Measurements from ENCODE around the gene FARS2. TPM values are rescaled to one million over a fixed set of nuclear protein-coding genes. Genes with fewer than 3 reads are reported as not detected.

FARS2 gene
- total and polyA plus RNA-seq, 2 experiments from 2014 or later, result 9.9 to 15.4 TPM

DNA sequence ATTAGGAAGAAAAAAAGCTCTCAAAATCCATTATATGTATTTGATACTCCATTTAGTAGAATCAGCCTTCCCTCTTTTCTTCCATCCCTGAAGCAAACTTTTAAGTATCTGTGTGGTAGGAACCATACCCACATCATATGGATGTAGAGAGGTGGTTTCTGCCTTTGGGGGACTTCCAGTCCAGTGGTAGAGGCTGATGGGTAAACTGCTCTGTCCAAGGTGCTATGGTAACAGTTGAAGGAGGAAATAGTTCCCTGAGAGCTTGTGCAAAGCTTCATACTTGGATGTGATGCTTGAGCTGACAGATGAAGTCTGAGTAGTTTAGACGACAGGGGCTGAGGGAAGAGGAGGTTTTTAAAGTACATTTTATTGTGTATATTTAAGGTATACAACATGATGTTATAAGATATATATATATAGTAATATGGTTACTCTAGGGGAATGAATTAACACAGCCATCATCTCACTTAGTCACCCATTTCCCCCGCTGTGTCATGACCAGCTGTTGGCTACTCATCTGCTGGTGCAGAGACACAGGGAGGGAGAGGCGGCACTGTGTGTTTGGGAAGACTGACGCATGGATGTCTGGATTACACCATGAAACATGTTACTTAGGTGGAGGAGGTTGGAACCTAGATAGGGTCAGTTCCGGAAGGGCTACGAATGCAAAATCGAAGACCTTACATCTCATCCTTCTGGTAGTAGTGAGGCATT is 185.2 kb downstream of the FARS2 start:
- Histone ChIP-seq H3K4me1 (ENCODE audit: insufficient read depth) (peaks cover 4% of the 10 kb centered on the region), H2AFZ (no peak overlapping the region), H3K79me2 (no peaks in the 10 kb centered on the region), H3K27me3 (no peaks in the 10 kb centered on the region), H3K4me2 (no peak overlapping the region), H3K9me2 (replicated peaks; ENCODE audit: insufficient read depth) (no peaks in the 10 kb centered on the region), H3K36me3 (replicated peaks; ENCODE audit: insufficient read depth, low read depth) (no peaks in the 10 kb centered on the region), H3K9me3 (ENCODE audit: low read depth) (no peaks in the 10 kb centered on the region), H3K4me3 (no peak overlapping the region), H4K20me1 (ENCODE audit: insufficient read depth, poor library complexity, severe bottlenecking) (no peaks in the 10 kb centered on the region), H3K27ac (no peak overlapping the region)
- 95% methylated on average over 7 of the region's 7 CpGs for WGBS (ENCODE audit: low lambda C conversion rate, missing lambda C conversion rate)
- DNase-seq (ENCODE audit: low spot score), result no peak
- TF ChIP-seq EZH2phosphoT487 (IDR thresholded peaks at IDR 0.05; ENCODE audit: low read depth, severe bottlenecking, unreplicated experiment) (no peak), EZH2 (IDR thresholded peaks at IDR 0.05; ENCODE audit: borderline replicate concordance) (no peak), CTCF (IDR thresholded peaks at IDR 0.05; ENCODE audit: poor library complexity) (no peak)

DNA sequence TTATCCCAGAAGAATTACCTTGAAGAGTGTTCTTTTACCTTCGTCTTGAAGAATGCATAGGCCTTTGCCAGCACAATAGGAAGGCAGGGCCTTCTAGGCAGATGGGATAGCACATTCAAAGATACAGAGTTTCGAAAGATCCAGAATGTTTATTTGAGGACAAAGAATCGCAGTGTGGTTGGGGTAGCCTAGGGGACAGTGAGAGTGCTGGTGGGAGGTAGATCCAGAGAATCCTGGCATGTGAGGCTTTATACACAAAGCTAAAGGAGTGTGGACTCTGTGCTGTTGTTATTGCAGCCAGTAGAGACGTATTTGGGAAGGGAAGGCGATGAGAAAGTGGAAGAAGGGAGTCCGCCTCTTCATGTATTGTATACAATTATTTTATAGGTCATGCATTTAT is 186.6 kb downstream of the FARS2 start:
- Histone ChIP-seq H2AFZ (no peak overlapping the region), H3K4me1 (ENCODE audit: insufficient read depth) (peaks cover 4% of the 10 kb centered on the region), H3K36me3 (replicated peaks; ENCODE audit: insufficient read depth, low read depth) (no peaks in the 10 kb centered on the region), H3K4me3 (no peak overlapping the region), H3K79me2 (no peaks in the 10 kb centered on the region), H4K20me1 (ENCODE audit: insufficient read depth, poor library complexity, severe bottlenecking) (no peaks in the 10 kb centered on the region), H3K9me3 (ENCODE audit: low read depth) (no peaks in the 10 kb centered on the region), H3K27ac (no peak overlapping the region), H3K9me2 (replicated peaks; ENCODE audit: insufficient read depth) (no peaks in the 10 kb centered on the region), H3K27me3 (no peaks in the 10 kb centered on the region), H3K4me2 (no peak overlapping the region)
- 91% methylated on average over 6 of the region's 6 CpGs for WGBS (ENCODE audit: low lambda C conversion rate, missing lambda C conversion rate)
- TF ChIP-seq CTCF (IDR thresholded peaks at IDR 0.05; ENCODE audit: poor library complexity) (no peak), EZH2phosphoT487 (IDR thresholded peaks at IDR 0.05; ENCODE audit: low read depth, severe bottlenecking, unreplicated experiment) (no peak), EZH2 (IDR thresholded peaks at IDR 0.05; ENCODE audit: borderline replicate concordance) (no peak)
- DNase-seq (ENCODE audit: low spot score), result no peak

- no peaks in the 10 kb centered on the region for H3K9me2 ChIP-seq (replicated peaks; ENCODE audit: insufficient read depth)
- H3K27me3 ChIP-seq, result no peaks in the 10 kb centered on the region
- no peaks in the 10 kb centered on the region for H3K4me1 ChIP-seq (ENCODE audit: insufficient read depth)
- H3K27ac ChIP-seq, result no peak overlapping the region
- DNase-seq (ENCODE audit: low spot score), result no peak
- WGBS (ENCODE audit: low lambda C conversion rate, missing lambda C conversion rate), result 98% methylated on average over 3 of the region's 3 CpGs
- no peak overlapping the region for H3K4me2 ChIP-seq
- no peaks in the 10 kb centered on the region for H4K20me1 ChIP-seq (ENCODE audit: insufficient read depth, poor library complexity, severe bottlenecking)
- H3K4me3 ChIP-seq, result no peak overlapping the region
- H3K79me2 ChIP-seq, result no peaks in the 10 kb centered on the region
- no peaks in the 10 kb centered on the region for H3K9me3 ChIP-seq (ENCODE audit: low read depth)
- H2AFZ ChIP-seq, result no peak overlapping the region
- no peaks in the 10 kb centered on the region for H3K36me3 ChIP-seq (replicated peaks; ENCODE audit: insufficient read depth, low read depth)
- TF ChIP-seq EZH2phosphoT487 (IDR thresholded peaks at IDR 0.05; ENCODE audit: low read depth, severe bottlenecking, unreplicated experiment) (no peak), EZH2 (IDR thresholded peaks at IDR 0.05; ENCODE audit: borderline replicate concordance) (no peak), CTCF (IDR thresholded peaks at IDR 0.05; ENCODE audit: poor library complexity) (no peak)
These were observed 188.8 kb downstream of the FARS2 start for GRCh38 chr6:5450073-5450472.

Data from hepatocyte (in vitro differentiated cells).